GM18951 (cell line): ENCODE results near the gene TBX5.
"Not testable (repeated sequence)": the region's sequence is repeated elsewhere in the genome, so short reads cannot be mapped to it uniquely, and the experiment has no call there.

Experiments used
- POLR2A ChIP-seq: IDR thresholded peaks from 4 replicates; pipeline ENCODE4 v1.6.1; 2011; ENCODE audit warnings: mild to moderate bottlenecking; ENCODE audit not compliant: insufficient read length, insufficient read depth; ENCODE audit errors: extremely low read depth
- in situ Hi-C: fragments of 300-500 bp; cut with MboI; formaldehyde crosslinking; loops from one replicate; pipeline ENCODE4 v1.12.0; 2022; ENCODE audit warnings: low sequenced_read_pairs, mixed read lengths, inconsistent platforms; ENCODE audit not compliant: unreplicated experiment

TBX5 gene

DNA sequence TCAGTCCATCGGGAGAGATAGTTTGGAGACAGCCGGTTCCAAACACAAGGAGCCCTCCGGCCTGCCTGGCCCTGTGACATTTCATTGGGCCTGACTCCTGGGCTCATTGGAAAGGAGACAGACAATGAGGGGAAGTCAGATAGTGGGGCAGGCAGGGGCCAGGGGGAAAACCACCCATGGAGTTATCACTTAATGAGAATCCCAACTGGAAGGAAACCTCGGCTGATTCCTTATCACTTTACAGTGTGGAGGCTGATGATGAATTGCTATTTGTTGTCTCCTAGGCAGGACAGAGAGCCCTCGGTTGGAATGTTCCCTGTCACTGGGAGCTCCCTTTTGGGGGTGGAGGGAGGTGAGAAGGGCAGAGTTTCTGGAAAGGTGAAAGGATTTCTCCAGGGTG is 44.4 kb downstream of the TBX5 start:
- in situ Hi-C loops: no loop called here
- no peak for TF ChIP-seq POLR2A

DNA sequence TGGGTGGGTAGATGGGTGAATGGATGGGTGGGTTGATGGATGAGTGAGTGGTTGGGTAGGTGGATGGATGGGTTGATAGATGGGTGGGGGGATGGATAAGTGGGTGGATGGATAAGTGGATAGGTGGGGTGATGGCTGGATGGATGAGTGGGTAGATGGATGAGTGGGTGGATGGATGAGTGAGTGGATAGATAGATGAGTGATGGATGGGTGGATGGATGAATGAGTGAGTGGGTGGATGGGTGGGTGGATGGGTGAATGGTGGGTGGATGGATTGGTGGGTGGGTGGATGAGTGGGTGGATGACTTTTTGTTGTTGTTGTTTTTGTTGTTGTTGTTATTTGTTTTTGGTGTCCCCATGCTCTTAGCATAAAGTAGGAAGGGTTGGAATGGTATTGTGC is 45.5 kb downstream of the TBX5 start:
- in situ Hi-C loops: no loop called here

DNA sequence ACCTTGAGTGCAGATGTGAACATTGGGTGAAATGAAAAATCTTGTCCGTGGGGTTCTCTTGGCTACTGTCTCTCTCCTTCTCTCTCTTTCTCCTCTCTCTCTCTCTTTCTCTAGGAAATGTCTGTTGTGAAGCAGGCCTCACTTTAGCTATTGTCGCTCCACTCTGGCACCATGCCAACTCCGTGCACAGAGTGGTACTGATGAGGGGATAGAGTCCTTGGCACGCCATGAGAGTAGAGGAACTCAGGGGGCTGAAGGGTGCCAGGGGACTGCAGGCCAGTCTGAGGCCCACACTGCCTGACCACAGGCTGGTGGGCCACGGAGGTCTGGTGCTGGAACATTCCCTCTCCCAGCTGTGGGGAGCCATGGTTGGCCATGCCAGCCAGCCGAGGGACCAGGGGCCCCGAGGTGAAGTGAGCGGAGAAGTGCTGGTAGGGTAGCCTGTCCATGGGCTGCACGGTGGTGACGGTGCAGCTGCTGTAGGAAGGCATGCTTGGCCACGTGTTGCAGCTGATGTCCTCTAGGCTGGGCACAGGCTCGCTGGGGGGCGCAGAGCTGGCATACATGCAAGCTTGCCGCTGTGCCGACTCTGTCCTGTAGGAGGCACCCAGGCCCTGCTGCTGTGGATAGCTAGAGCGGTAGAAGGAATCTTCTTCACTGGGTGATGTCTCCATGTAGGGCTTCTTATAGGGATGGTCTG is 50.4 kb downstream of the TBX5 start:
- no peak for TF ChIP-seq POLR2A
- in situ Hi-C loops: no loop called here

More for the DNA sequence above, 45.5 kb downstream of the TBX5 start:
- no peak for TF ChIP-seq POLR2A

DNA sequence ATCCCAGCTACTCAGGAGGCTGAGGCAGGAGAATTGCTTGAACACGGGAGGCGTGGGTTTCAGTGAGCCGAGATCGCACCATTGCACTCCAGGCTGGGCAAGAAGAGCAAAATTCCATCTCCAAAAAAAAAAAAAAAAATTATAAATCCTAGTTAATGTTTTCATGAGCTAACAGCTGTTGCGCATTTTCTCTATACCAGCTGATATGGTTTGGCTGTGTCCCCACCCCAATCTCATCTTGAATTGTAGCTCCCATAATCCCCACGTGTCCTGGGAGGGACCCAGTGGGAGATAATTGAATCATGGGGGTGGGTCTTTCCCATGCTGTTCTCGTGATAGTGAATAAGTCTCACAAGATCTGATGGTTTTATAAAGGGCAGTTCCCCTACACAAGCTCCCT is 56.7 kb downstream of the TBX5 start:
- in situ Hi-C loops: not testable (repeated sequence)

DNA sequence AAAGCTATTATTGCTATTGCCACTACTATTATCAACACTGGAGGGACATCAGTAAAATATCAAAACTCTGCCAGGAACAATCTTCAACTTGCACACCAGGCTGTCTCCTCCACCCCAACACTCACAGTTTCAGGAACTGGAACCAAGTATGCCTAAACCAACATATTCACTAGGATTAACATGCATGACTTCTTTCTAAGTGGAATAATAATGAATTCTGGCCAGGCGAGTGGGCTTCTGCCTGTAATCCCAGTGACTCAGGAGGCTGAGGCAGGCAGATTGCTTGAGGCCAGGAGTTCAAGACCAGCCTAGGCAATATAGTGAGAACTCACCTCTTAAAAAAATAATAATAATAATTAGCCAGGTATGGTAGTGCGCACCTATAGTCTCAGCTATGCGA is 58.1 kb downstream of the TBX5 start:
- no peak for TF ChIP-seq POLR2A
- in situ Hi-C loops: no loop called here

DNA sequence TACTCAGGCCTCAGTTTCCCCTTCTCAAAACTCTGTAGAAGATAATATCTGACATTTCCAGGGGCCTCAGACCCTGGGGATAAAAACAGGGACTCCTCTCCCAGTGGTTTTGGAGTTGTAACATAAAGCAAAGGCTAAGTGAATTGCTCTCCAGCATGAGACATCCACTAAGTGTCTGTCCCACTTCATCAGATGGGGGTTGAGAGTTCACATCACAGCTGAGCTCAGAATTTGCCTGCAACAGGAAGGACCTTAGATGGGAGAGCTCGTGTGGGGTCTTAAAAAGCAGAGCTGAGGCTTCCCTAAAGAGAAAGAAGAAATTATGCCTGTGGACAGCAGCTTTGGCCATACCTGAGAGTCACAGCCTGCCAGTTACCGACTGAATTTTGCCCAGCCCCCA is 61.1 kb downstream of the TBX5 start:
- TF ChIP-seq POLR2A: no peak
- in situ Hi-C loops: no loop called here

DNA sequence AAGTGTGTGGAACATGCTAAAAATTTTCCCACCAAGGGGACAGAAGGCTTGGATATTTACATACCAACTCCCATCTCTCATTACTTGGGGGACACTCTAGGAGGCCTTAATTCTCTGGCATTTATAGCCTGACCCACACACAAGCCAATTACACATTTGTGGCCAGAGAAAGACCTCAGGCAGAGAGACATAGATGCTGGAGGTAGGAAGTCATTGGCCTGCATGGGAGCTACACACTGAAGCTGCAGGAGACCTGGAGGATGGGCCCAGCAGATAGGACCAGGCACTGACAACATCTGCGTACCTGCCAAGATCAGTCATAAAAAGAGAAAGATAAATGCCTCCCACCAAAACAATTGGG is 61.7 kb downstream of the TBX5 start:
- TF ChIP-seq POLR2A: no peak
- in situ Hi-C loops: no loop called here

DNA sequence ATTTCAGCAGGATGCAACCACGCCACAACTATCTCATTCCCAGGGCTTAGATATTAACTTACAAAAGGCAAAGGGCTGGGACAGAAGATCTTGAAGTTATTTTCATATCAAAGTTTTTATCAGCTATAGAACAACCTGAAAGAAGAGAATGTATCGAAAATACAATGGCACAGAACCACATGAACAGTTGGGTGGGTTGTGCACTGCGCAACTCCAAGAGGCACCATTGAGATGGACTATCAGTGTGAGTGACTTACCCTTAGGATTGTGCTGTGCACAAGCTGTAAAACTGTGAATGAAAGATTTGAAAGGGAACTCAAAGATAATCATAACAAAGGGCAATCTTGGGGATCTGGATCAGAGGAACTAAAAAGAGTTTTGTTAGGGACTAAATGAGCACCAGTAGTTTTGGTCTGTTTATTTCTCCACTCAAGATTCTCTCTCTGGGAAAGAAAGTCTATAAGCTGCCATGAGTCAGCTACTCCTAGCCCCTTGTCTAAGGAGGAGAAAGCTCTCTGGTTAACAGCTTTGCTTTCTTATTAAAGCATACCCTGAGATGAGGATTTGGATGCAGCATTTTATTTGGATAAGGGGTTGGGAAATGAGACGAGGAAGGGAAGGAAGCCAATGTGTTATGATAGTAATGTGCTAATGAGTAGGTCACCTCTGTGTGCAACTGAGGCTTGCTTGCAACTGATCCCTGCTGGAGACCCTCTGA is 62.2 kb downstream of the TBX5 start:
- in situ Hi-C loops: no loop called here
- no peak for TF ChIP-seq POLR2A

DNA sequence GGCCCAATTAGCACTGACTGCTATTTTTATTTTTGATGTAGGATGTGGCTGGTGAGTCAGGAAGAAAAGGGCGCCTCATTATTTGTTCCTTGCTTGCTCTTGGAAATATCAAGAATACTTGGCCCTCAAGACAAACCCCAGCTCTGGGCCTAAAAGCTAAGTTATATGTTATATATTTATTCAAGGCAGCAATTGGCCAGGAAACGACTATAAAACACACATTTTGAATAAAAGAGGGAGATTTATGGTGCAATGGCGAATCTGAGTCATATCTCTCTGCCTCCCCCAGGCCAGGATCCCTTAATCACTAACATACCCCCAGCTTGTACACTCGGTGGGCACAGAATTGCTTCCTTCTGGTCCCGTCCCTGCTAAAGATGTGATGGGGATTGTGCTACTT is 63.3 kb downstream of the TBX5 start:
- in situ Hi-C loops: no loop called here
- no peak for TF ChIP-seq POLR2A

DNA sequence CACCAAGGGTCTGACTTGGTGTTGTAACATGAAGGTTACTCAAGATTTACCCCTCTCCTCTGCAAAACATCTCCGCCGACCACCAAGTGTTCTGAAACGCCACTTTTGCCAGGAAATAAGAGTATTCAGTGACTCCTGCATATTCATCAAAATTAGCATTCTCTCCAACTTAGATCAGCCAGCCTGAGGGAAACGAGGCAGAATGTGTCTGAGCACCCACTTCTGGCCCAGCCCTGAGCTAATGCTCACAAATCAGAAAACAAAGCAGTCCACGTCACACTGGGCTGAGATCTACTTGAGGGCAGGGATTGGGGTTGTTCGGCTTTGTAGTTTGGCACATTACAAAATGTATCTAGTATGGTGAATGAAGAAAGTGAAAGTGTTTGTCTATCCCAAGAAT is 64.3 kb downstream of the TBX5 start:
- no peak for TF ChIP-seq POLR2A
- in situ Hi-C loops: no loop called here

DNA sequence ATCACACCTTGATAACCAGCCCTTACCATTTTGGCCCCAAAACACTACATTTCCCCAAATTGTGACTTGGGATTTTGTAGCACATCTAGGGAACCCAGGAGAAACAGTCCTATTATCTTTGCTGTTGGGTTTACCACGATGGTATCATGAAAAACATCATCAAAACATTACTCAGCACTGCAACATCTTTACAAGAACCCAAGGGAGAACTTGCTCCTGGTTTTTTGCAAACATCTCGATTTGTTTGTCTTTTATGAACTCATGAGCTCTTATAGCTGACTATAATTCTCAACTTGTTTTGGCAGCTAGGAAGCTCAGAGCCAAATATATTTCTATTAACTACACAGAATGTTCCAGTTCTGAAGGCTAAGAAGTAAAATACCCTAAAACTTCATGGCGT is 65.7 kb downstream of the TBX5 start:
- TF ChIP-seq POLR2A: no peak
- in situ Hi-C loops: no loop called here

DNA sequence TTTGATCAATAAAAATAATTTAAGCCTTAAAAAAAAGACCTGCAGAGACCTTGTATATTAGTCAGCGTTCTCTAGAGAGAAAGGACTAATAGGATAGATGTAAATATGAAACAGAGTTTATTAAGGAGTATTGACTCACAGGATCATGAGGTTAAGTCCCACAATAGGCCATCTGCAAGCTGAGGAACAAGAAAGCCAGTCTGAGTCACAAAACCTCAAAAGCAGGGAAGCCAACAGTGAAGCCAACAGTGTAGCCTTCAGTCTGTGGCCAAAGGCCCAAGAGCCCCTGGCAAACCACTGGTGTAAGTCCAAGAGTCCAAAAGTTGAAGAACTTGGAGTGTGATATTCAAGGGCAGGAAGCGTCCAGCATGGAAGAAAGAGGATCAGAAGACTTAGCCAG is 66.3 kb downstream of the TBX5 start:
- TF ChIP-seq POLR2A: no peak
- in situ Hi-C loops: no loop called here

DNA sequence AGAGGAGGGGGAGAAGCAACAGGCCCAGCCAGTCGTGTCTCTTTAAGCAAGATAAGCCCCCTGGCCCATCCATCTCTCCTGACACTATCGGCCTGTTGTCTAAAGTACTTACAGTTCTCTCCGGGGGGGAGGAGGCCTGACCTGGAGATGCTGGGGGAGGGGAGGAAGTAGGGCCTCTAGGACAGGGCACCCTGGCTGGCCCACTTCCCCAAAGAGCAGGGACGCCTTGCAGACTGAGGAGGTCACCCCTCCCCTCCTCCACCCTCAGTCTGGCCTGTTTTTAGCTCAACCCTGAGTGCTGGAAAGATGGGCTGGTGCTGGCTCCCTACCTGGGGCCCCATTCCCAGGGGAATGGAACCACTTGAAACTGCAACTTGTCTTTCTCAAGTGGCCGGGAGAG is 70.3 kb downstream of the TBX5 start:
- in situ Hi-C loops: no loop called here
- TF ChIP-seq POLR2A: no peak

DNA sequence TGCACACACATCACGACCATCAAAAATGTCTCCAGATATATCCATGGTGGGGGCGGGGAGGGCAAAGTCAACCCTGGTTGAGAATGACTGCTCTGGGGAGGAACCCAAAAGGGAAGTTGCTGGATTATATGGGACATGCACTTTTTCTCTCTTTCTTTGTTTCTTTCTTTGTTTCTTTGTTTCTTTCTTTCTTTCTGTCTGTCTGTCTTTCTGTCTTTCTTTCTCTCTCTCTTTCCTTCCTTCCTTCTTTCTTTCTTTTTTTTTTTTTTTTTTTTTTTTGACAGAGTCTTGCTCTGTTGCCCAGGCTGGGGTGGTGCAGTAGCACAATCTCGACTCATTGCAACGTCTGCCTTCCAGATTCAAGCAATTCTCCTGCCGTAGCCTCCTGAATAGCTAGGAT is 71.5 kb downstream of the TBX5 start:
- in situ Hi-C loops: no loop called here

More for the DNA sequence above, 71.5 kb downstream of the TBX5 start:
- TF ChIP-seq POLR2A: no peak
